ENCODE data around the gene MAN1A1. TPM values are rescaled to one million over a fixed set of nuclear protein-coding genes. Genes with fewer than 3 reads are reported as not detected.

Gene MAN1A1
- total and polyA plus RNA-seq, 2 of the 4 experiments (the other 2 are of a cell fraction) = 5.9 to 6.4 TPM

- no peak overlapping the region for H2AFZ ChIP-seq (replicated peaks; ENCODE audit: low read length, poor library complexity)
- WGBS, 2 experiments (ENCODE audit: extremely low coverage in 2 of 2, insufficient read length in 1 of 2) = no CpG with 5 or more reads among the region's 1 CpG
Observed at GRCh38 chr6:119183457-119183856, 166.1 kb downstream of the MAN1A1 start.

More at GRCh38 chr6:119183457-119183856, 166.1 kb downstream of the MAN1A1 start:
- Histone ChIP-seq H3K4me1 (ENCODE audit: control insufficient read depth, insufficient read depth, low read length) (no peaks in the 10 kb centered on the region), H3K27me3 (ENCODE audit: control insufficient read depth, insufficient read depth, low read length) (no peaks in the 10 kb centered on the region), H3K4me2 (ENCODE audit: low read depth, low read length) (no peak overlapping the region), H2BK20ac (ENCODE audit: low read depth, low read length) (no peak overlapping the region), H3K27ac (ENCODE audit: insufficient read depth, low read length) (no peak overlapping the region), H2BK120ac (ENCODE audit: low read depth, low read length) (no peak overlapping the region), H3K9me1 (ENCODE audit: insufficient read depth, low read length) (0 out of 2 replicates have a peak, but pooled peaks cover 2% of the 10 kb centered on the region), H2BK15ac (ENCODE audit: low read depth, low read length) (no peak overlapping the region), H3K9ac (ENCODE audit: low read depth, low read length) (no peak overlapping the region), H4K5ac (ENCODE audit: low read depth, low read length) (no peak overlapping the region), H3K18ac (ENCODE audit: low read depth, low read length) (no peak overlapping the region), H3K56ac (ENCODE audit: extremely low read depth, insufficient read depth, low read length) (no peak overlapping the region), H4K20me1 (ENCODE audit: insufficient read depth, low read length) (no peaks in the 10 kb centered on the region), H2AK9ac (replicated peaks; ENCODE audit: low read depth, low read length, poor library complexity) (no peak overlapping the region), H3K23ac (ENCODE audit: low read depth, low read length) (no peak overlapping the region), H4K91ac (ENCODE audit: insufficient read depth, low read depth, low read length) (no peak overlapping the region), H3K14ac (replicated peaks; ENCODE audit: low read depth, low read length) (no peak overlapping the region), H4K8ac (ENCODE audit: low read depth in 2 of 2, low read length in 2 of 2) (no peak overlapping the region), H3K79me1 (ENCODE audit: low read depth in 1 of 2, low read length in 2 of 2) (no peaks in the 10 kb centered on the region), H3K9me3 (ENCODE audit: control insufficient read depth, insufficient read depth, low read length) (no peaks in the 10 kb centered on the region), H2BK5ac (ENCODE audit: low read depth, low read length, poor library complexity, severe bottlenecking) (no peak overlapping the region), H3K4me3 (ENCODE audit: insufficient read depth, low read depth, low read length) (no peak overlapping the region), H3K4ac (ENCODE audit: low read depth, low read length) (no peak overlapping the region), H2AK5ac (ENCODE audit: low read depth, low read length) (no peak overlapping the region), H3K36me3 (ENCODE audit: control insufficient read depth, insufficient read depth, low read length) (no peaks in the 10 kb centered on the region)
- ChIA-PET POLR2A (ENCODE audit: unreplicated experiment) (no interaction called here), CTCF (no interaction called here)
- ATAC-seq (ENCODE audit: low read depth) (no peak), DNase-seq (no peak)
- in situ Hi-C loops (cut with MboI; ENCODE audit: low sequenced_read_pairs) (no loop called here), dilution Hi-C loops (cut with HindIII; ENCODE audit: low sequenced_read_pairs, unreplicated experiment) (no loop called here), intact Hi-C loops (cut with micrococcal nuclease) (no loop called here)
- BruUV-seq (replicated peaks) = no TSS peak
- TF ChIP-seq CTCF (conservative IDR thresholded peaks at IDR 0.05; ENCODE audit: low read depth, low read length) (no peak), ELK1 (IDR thresholded peaks at IDR 0.05; ENCODE audit: borderline replicate concordance, low read depth, low read length) (no peak), NFE2L2 (IDR thresholded peaks at IDR 0.05; ENCODE audit: low read depth, low read length) (no peak), CHD1 (IDR thresholded peaks at IDR 0.05; ENCODE audit: low read depth, low read length) (no peak), BHLHE40 (IDR thresholded peaks at IDR 0.05; ENCODE audit: low read depth, low read length) (no peak), SMC3 (IDR thresholded peaks at IDR 0.05; ENCODE audit: low read depth, low read length) (no peak), USF2 (IDR thresholded peaks at IDR 0.05; ENCODE audit: low read depth, low read length) (no peak), RAD21 (IDR thresholded peaks at IDR 0.05; ENCODE audit: low read length) (no peak), POLR2A (IDR thresholded peaks at IDR 0.05; ENCODE audit: low read depth, low read length) (no peak), MAZ (IDR thresholded peaks at IDR 0.05; ENCODE audit: borderline replicate concordance, low read depth, low read length) (no peak), FOS (IDR thresholded peaks at IDR 0.05; ENCODE audit: low read depth, low read length) (no peak), RFX5 (IDR thresholded peaks at IDR 0.05; ENCODE audit: low read depth, low read length) (no peak), CEBPB (IDR thresholded peaks at IDR 0.05; ENCODE audit: low read depth, low read length) (no peak), MAFK (IDR thresholded peaks at IDR 0.05; ENCODE audit: low read depth, low read length) (no peak), RCOR1 (IDR thresholded peaks at IDR 0.05; ENCODE audit: insufficient replicate concordance, low read length) (no peak)
